Measurements from ENCODE around the gene CRACR2A. TPM values are rescaled to one million over a fixed set of nuclear protein-coding genes. Genes with fewer than 3 reads are reported as not detected.

Gene CRACR2A
- total RNA-seq, 1 donor: 16.3 TPM

DNA sequence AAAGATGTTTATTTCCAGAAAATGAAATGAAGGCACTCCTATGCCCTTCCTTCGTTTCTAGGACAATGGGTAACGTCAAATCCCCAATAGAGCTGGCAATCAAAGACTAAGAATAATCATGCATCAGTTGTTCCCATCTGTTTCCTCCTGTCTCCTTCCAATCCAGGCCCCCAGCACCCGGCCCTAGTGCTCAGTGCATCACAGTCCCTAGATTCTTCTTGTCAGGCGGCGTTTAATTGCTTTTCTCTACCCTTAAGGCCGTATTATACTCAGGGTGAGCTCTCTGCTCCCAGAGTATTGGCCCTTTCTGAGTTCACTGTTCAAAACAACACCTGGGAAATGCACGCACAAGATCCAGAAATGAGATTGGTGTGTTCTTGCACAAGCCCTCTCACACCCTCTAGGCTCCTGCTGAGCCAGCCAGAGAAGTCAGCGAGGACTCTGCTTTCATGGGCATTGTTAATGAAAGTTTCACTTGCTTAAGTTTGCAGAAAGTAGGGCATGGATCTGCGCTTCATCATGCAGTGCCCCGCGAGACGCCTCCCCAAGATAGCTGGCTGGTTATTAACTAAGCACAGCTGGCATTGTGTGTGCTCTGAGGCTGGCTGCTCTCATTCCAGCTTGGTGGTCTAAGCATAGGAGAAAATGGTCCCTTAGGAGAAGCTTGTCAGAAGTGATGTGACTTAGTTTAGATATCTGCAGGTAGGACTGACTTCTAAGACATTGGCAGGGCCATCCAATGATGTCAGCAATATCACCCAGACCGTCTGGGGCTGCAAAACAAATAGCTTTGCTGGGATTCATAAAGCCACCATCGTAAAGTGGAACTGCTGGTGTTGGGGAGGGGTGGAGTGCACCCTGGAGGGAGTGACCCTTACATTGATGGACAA is 28.7 kb downstream of the CRACR2A start:
- Histone ChIP-seq H3K4me2 (ENCODE audit: insufficient read depth, low read length) (no peak overlapping the region), H3K27me3 (ENCODE audit: insufficient read depth, low read length) (no peaks in the 10 kb centered on the region), H2AFZ (ENCODE audit: low read length) (no peak overlapping the region), H3K79me2 (ENCODE audit: insufficient read depth, low read length) (no peaks in the 10 kb centered on the region), H3K4me1 (ENCODE audit: insufficient read depth, low read length) (peaks cover 14% of the 10 kb centered on the region), H3K36me3 (ENCODE audit: insufficient read depth, low read length) (no peaks in the 10 kb centered on the region), H3K27ac (ENCODE audit: low read depth, low read length) (no peak overlapping the region), H4K20me1 (ENCODE audit: insufficient read depth, low read length) (peaks cover 3% of the 10 kb centered on the region), H3K4me3 (ENCODE audit: insufficient read depth, low read length) (no peak overlapping the region), H3K9me3 (ENCODE audit: low read depth, low read length) (no peaks in the 10 kb centered on the region)
- DNase-seq (ENCODE audit: insufficient read length, low spot score, missing footprints): peak; percentile 54
- TF ChIP-seq, protein P1, sequence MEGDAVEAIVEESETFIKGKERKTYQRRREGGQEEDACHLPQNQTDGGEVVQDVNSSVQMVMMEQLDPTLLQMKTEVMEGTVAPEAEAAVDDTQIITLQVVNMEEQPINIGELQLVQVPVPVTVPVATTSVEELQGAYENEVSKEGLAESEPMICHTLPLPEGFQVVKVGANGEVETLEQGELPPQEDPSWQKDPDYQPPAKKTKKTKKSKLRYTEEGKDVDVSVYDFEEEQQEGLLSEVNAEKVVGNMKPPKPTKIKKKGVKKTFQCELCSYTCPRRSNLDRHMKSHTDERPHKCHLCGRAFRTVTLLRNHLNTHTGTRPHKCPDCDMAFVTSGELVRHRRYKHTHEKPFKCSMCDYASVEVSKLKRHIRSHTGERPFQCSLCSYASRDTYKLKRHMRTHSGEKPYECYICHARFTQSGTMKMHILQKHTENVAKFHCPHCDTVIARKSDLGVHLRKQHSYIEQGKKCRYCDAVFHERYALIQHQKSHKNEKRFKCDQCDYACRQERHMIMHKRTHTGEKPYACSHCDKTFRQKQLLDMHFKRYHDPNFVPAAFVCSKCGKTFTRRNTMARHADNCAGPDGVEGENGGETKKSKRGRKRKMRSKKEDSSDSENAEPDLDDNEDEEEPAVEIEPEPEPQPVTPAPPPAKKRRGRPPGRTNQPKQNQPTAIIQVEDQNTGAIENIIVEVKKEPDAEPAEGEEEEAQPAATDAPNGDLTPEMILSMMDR (IDR thresholded peaks at IDR 0.05; ENCODE audit: extremely low read depth, low read depth, low read length): no peak

DNA sequence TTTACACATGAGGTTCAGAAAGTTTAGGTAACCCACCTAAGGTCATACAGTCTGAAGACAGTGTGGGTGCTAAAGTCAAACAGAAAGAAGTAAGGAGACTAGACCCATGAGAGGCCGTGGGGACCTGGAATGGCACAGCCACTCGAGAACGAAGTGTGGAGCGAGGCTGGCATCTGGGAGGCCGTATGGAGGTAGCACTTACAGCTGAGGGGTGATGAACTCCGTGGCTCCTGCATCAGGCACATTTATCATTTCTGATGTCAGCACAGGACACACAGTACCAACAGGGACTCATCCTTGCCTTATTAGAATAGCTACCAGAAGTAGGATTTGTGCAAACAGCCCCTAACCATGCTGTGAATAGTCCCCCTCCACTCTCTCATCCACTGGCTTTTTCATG is 30.5 kb downstream of the CRACR2A start:
- H3K9me3 ChIP-seq (ENCODE audit: low read depth, low read length): no peaks in the 10 kb centered on the region
- no peak overlapping the region for H2AFZ ChIP-seq (ENCODE audit: low read length)
- H3K27me3 ChIP-seq (ENCODE audit: insufficient read depth, low read length): no peaks in the 10 kb centered on the region
- H3K4me1 ChIP-seq (ENCODE audit: insufficient read depth, low read length): peaks cover 4% of the 10 kb centered on the region
- no peak overlapping the region for H3K4me3 ChIP-seq (ENCODE audit: insufficient read depth, low read length)
- no peak for DNase-seq (ENCODE audit: insufficient read length, low spot score, missing footprints)
- no peak overlapping the region for H3K4me2 ChIP-seq (ENCODE audit: insufficient read depth, low read length)
- no peak overlapping the region for H3K27ac ChIP-seq (ENCODE audit: low read depth, low read length)
- no peaks in the 10 kb centered on the region for H3K79me2 ChIP-seq (ENCODE audit: insufficient read depth, low read length)
- no peaks in the 10 kb centered on the region for H3K36me3 ChIP-seq (ENCODE audit: insufficient read depth, low read length)
- H4K20me1 ChIP-seq (ENCODE audit: insufficient read depth, low read length): peaks cover 3% of the 10 kb centered on the region
- TF ChIP-seq, protein P1 (IDR thresholded peaks at IDR 0.05; ENCODE audit: extremely low read depth, low read depth, low read length): no peak

DNA sequence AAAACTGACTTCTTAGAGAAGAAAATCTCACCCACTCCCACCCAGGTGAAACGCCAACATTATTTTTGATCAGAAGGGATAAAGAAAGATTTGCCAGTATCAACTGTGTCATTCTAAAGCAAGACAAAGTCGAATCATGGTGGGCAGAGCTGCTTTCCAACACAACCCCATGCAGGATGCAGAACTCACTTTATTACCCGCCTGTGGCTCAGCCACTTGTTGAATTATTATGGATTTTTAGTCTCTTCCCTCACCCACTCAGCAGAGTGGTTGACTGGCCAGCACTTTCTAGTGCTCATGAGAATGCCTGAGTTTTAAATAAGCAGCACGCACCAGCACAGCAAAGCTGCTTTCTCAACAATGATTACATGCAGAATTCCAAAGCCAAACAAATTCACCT is 32.1 kb downstream of the CRACR2A start:
- H3K9me3 ChIP-seq (ENCODE audit: low read depth, low read length): no peaks in the 10 kb centered on the region
- H3K4me1 ChIP-seq (ENCODE audit: insufficient read depth, low read length): peaks cover 4% of the 10 kb centered on the region
- TF ChIP-seq, protein P1 (IDR thresholded peaks at IDR 0.05; ENCODE audit: extremely low read depth, low read depth, low read length): no peak
- peaks cover 3% of the 10 kb centered on the region for H4K20me1 ChIP-seq (ENCODE audit: insufficient read depth, low read length)
- H3K36me3 ChIP-seq (ENCODE audit: insufficient read depth, low read length): no peaks in the 10 kb centered on the region
- H3K27me3 ChIP-seq (ENCODE audit: insufficient read depth, low read length): no peaks in the 10 kb centered on the region
- no peak overlapping the region for H3K4me3 ChIP-seq (ENCODE audit: insufficient read depth, low read length)
- no peak overlapping the region for H3K27ac ChIP-seq (ENCODE audit: low read depth, low read length)
- no peak overlapping the region for H3K4me2 ChIP-seq (ENCODE audit: insufficient read depth, low read length)
- no peak overlapping the region for H2AFZ ChIP-seq (ENCODE audit: low read length)
- H3K79me2 ChIP-seq (ENCODE audit: insufficient read depth, low read length): no peaks in the 10 kb centered on the region
- no peak for DNase-seq (ENCODE audit: insufficient read length, low spot score, missing footprints)

DNA sequence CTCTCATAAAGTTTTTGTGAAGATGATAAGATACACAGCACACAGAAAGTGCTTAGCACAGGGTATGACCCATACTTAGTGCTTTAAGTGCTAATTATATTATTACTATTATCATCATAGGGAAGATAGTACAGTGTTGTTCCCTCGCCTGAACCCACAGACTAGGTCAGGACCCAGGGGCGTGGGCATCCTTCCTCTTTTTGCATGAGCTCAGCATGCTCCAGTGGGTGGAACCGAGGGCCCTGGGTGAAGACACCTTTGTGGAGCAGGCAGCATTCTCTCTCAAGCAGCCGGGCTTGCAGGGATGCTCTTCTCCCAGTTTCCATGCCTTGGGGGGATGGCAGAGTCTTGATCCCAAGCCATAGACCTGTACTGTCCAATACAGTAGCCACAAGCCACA is 34.8 kb downstream of the CRACR2A start:
- no peaks in the 10 kb centered on the region for H3K27me3 ChIP-seq (ENCODE audit: insufficient read depth, low read length)
- no peaks in the 10 kb centered on the region for H3K79me2 ChIP-seq (ENCODE audit: insufficient read depth, low read length)
- no peaks in the 10 kb centered on the region for H3K9me3 ChIP-seq (ENCODE audit: low read depth, low read length)
- TF ChIP-seq, protein P1 (IDR thresholded peaks at IDR 0.05; ENCODE audit: extremely low read depth, low read depth, low read length): no peak
- no peak overlapping the region for H3K27ac ChIP-seq (ENCODE audit: low read depth, low read length)
- no peak overlapping the region for H3K4me2 ChIP-seq (ENCODE audit: insufficient read depth, low read length)
- H3K4me1 ChIP-seq (ENCODE audit: insufficient read depth, low read length): no peaks in the 10 kb centered on the region
- H3K4me3 ChIP-seq (ENCODE audit: insufficient read depth, low read length): no peak overlapping the region
- peaks cover 5% of the 10 kb centered on the region for H4K20me1 ChIP-seq (ENCODE audit: insufficient read depth, low read length)
- DNase-seq (ENCODE audit: insufficient read length, low spot score, missing footprints): no peak
- no peaks in the 10 kb centered on the region for H3K36me3 ChIP-seq (ENCODE audit: insufficient read depth, low read length)
- no peak overlapping the region for H2AFZ ChIP-seq (ENCODE audit: low read length)
